Keratinocyte (primary cell): ENCODE measurements around the gene MED8.

ENCODE experiments used
- EZH2 ChIP-seq: IDR thresholded peaks from one replicate; pipeline ENCODE4 v1.6.1; 2012; ENCODE audit warnings: inconsistent platforms, mild to moderate bottlenecking, low read length, moderate library complexity
- TF ChIP-seq, protein P1 (sequence below), 3 experiments: IDR thresholded peaks in 1 of 3; conservative IDR thresholded peaks in 1 of 3; optimal IDR thresholded peaks in 1 of 3; 2 replicates in 2 of 3; 3 replicates in 1 of 3; pipeline versions ENCODE3 to v1.5.1; 2011; ENCODE audit warnings: low read length in 3 of 3, mild to moderate bottlenecking in 3 of 3, moderate library complexity in 2 of 3, control low read depth in 1 of 3, inconsistent platforms in 1 of 3; ENCODE audit not compliant: insufficient read depth in 2 of 3; ENCODE audit errors: extremely low read depth in 1 of 3

DNA sequence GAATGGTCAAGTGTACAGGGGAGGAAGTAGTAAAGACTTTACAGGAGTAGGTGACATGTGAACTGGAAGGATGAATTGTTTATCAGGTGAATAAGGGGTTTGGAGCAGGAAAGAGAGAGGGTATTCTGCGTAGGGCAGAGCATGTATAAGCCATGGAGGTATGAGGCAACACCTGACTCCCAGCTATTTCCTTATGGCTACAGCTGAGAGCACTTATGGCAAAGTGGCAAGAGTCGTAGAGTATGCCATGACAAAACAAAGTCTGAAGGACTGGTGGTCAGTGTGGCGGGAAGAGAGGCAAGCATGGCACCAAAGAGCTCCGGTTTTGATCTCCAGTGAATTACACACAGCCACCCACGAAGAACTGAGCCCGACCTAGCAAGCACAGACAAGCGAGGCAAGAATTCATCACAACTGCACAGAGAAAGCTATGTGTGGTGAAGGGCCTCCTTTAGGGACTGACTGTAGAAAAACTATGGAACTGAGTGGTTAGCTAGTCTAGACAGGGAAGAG lies 12.8 kb downstream of the MED8 start:
- TF ChIP-seq, protein P1, sequence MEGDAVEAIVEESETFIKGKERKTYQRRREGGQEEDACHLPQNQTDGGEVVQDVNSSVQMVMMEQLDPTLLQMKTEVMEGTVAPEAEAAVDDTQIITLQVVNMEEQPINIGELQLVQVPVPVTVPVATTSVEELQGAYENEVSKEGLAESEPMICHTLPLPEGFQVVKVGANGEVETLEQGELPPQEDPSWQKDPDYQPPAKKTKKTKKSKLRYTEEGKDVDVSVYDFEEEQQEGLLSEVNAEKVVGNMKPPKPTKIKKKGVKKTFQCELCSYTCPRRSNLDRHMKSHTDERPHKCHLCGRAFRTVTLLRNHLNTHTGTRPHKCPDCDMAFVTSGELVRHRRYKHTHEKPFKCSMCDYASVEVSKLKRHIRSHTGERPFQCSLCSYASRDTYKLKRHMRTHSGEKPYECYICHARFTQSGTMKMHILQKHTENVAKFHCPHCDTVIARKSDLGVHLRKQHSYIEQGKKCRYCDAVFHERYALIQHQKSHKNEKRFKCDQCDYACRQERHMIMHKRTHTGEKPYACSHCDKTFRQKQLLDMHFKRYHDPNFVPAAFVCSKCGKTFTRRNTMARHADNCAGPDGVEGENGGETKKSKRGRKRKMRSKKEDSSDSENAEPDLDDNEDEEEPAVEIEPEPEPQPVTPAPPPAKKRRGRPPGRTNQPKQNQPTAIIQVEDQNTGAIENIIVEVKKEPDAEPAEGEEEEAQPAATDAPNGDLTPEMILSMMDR (optimal IDR thresholded peaks at IDR 0.05 in 1 of 3, IDR thresholded peaks at IDR 0.05 in 1 of 3, conservative IDR thresholded peaks at IDR 0.05 in 1 of 3; ENCODE audit: extremely low read depth in 1 of 3, insufficient read depth in 2 of 3, low read length in 3 of 3) = no peak
- no peak for TF ChIP-seq EZH2
